PC-3 (cell line): ENCODE data around the gene SUGP1.

ENCODE experiments used
- CTCF ChIP-seq: fragments of 300-600 bp; sonication (generic); conservative IDR thresholded peaks from 2 replicates; pipeline ENCODE4 v1.5.1; 2017; ENCODE audit warnings: antibody characterized with exemption, low read depth, mild to moderate bottlenecking, low read length
- EZH2phosphoT487 ChIP-seq: fragments of 300-600 bp; sonication (generic); IDR thresholded peaks from 2 replicates; pipeline ENCODE4 v1.6.1; 2018; ENCODE audit warnings: mild to moderate bottlenecking, antibody characterized with exemption, low read length, borderline replicate concordance

DNA sequence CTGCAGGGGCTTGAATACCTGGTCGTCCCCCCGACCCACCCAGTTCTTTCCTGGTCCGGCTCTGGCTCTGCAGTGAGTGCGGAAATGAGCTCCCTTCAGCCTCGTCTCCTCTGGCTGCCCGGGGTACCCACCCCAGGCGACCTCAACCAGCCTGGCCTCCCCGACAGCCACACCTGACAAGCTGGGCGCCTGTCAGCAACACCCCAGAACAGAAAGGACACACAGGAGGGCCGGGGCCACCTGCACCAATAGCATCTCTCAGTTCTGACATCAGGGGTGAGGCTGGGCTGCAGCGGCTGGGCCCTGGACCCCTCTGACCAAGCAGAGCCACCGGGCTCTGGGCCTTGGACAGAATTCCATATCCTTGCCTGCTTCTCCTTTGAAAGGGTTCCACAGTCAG is 19.7 kb downstream of the SUGP1 start:
- no peak for TF ChIP-seq CTCF
- no peak for TF ChIP-seq EZH2phosphoT487
